GM12865 (cell line): Measurements from ENCODE around the gene ABCA5.
"Not testable (repeated sequence)": the region's sequence is repeated elsewhere in the genome, so short reads cannot be mapped to it uniquely, and the experiment has no call there.

Experiments
- DNase-seq: peaks from one replicate; pipeline ENCODE4 v3.0.0; 2010; ENCODE audit warnings: low read depth
- H3K4me3 ChIP-seq: 2 replicates; pipeline ENCODE4 v1.5.1; 2011; ENCODE audit warnings: mild to moderate bottlenecking, low read depth, low read length, control low read depth
- TF ChIP-seq, protein P1 (sequence below): IDR thresholded peaks from 2 replicates; pipeline ENCODE4 v1.5.1; 2011; ENCODE audit warnings: low read length, control low read depth, low read depth, inconsistent platforms; ENCODE audit not compliant: insufficient read depth; ENCODE audit errors: missing control alignments

ABCA5 gene

DNA sequence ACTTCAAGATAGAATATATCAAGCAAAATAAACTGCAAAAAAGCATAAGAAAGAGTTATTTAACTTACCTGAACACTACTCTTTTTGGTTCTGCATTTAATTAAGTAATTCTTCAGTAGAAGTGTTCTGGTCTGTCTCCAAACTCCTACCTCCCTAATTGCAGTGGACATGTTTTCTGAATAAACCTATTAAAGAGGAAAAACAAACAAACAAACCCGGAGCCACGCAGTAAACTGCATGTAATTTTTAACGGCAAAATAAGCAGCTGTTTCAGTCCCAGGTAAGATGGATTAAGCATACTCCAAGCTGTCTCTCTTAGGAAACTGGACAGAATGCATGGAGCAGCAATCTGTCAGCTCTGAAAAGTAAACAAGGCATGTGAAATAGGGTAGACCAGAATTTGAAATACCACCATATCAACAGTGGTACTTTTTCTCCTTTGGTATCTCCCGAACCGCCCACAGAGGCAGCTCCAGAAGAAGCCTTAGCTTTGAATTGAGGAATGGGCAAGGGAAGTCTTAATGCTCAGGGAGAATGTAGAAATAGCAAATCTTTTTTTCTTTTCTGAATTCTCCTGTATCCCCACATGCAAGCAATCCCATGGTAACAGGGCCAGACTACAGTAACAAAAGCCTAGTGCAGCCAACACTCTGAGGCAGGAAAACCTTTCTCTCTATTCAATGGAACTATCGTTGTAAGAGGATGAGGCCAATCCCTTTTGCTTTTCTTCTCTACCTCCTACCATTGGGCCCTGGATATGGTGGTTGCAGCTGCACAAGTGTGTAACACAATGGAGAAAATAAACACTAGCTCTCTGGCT, 12.5 kb downstream of the ABCA5 start:
- no peak for DNase-seq
- TF ChIP-seq, protein P1, sequence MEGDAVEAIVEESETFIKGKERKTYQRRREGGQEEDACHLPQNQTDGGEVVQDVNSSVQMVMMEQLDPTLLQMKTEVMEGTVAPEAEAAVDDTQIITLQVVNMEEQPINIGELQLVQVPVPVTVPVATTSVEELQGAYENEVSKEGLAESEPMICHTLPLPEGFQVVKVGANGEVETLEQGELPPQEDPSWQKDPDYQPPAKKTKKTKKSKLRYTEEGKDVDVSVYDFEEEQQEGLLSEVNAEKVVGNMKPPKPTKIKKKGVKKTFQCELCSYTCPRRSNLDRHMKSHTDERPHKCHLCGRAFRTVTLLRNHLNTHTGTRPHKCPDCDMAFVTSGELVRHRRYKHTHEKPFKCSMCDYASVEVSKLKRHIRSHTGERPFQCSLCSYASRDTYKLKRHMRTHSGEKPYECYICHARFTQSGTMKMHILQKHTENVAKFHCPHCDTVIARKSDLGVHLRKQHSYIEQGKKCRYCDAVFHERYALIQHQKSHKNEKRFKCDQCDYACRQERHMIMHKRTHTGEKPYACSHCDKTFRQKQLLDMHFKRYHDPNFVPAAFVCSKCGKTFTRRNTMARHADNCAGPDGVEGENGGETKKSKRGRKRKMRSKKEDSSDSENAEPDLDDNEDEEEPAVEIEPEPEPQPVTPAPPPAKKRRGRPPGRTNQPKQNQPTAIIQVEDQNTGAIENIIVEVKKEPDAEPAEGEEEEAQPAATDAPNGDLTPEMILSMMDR, result no peak
- no peak overlapping the region for H3K4me3 ChIP-seq

DNA sequence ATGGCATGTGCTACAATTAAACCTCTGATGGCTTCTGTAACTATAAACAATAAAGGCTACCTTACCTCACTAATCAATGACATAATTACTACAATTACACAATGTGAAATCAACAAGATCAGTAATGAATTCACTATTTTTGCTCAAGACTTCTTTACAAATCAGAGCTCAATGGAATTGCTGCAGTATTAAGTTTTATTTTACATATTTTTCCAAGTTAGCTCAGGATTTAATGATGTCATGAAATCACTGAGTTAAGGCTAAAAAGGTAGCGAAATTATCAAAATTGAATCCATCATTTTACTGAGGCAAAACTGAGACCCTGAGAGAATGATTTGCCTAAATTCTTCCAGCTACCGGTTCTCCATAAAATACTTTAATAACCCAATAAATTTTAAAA, 21.8 kb downstream of the ABCA5 start:
- no peak for DNase-seq
- TF ChIP-seq, protein P1, result no peak
- H3K4me3 ChIP-seq, result no peak overlapping the region

DNA sequence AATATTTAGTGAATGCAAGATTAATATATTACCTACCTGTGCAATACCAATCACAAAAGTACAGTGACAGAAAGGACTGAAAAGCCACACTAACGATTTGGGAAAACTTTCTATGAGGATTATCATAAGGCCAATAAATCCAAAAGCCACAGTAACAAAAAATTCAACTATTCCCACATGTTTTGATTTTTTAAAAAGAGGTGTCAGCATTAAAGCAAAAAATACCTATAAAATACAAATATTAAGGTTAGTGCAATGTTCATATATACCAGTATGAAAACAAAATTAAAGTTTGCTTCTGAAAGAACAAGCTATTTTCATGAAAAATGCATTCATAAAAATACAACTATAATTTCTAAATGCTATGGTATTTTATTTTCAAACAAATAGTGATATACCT, 24.3 kb downstream of the ABCA5 start:
- TF ChIP-seq, protein P1, result no peak
- H3K4me3 ChIP-seq, result no peak overlapping the region
- no peak for DNase-seq

DNA sequence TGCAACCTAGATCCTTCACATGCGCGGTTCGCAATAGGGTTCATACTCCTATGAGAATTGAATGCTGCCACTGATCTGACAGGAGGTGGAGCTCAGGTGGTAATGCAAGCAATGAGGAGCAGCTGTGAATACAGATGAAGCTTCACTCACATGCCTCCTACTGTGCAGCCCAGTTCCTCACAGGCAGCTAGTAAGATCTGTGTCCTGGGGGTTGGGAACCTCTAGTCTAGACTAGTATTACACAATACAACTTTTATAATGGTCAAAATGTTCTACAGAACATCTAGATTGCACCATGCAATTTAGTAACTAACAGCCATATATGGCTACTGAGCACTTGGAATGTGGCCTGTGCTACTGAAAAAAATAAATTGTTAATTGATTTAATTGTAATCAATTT, 26.7 kb downstream of the ABCA5 start:
- DNase-seq, result no peak
- no peak overlapping the region for H3K4me3 ChIP-seq
- TF ChIP-seq, protein P1, result no peak

DNA sequence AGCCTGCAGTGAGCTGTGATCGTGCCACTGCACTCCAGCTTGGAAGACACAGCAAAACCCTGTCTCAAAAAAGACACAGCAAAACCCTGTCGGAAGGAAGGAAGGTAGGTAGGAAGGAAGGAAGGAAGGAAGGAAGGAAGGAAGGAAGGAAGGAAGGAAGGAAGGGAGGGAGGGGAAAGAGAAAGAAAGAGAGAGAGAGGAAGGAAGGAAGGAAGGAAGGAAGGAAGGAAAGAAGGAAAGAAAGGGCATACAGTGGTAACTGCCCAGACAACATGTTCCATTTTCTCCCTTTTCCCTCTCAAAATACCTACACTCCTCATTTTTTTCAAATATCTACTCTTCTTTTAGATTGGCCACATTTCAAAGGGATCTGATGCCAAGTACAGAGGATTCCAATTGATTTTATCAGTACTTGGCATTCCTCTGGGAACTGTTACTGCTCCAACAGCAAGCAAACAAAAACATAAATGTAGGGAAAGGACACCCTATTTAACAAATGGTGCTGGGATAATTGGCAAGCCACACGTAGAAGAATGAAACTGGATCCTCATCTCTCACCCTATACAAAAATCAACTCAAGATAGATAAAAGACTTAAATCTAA, 28.7 kb downstream of the ABCA5 start:
- H3K4me3 ChIP-seq, DNase-seq: not testable (repeated sequence)

DNA sequence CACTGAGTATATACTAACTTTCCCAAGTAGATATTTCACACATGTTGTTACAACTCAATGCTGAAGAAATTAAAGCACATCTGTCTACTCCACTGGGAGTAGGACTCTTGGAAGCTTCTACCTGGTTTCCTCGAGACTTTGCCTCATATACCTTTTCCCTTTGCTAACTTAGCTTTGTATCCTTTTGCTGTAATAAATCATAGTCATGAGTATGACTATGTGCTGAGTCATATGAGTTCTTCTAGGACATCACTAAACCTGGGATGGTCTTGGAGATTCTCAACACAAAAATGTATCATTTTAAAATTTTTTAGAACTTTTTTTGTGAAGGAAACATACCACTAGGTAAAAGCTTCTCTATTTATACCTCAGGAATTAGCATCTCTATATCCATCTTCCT, 39.8 kb downstream of the ABCA5 start:
- H3K4me3 ChIP-seq, result no peak overlapping the region
- TF ChIP-seq, protein P1, result no peak
- no peak for DNase-seq

DNA sequence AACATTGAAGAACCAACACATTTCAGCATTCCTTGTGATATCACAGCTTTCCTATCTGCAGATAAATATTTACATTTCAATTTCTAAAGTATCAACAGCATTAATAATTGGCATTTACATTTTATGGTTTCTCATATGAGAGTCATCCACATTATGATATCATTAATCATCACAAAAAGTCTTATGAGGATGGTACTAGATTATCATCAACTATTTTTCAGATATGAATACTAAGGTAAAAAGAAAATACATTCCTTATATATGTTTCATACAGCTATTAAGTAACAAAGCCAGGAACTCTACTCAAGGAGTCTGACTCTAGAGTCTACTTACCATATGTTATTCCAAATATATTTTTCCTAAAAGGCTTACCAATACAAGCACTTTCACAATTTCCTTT, 40.7 kb downstream of the ABCA5 start:
- TF ChIP-seq, protein P1, result no peak
- DNase-seq, result no peak
- H3K4me3 ChIP-seq, result no peak overlapping the region
